ENCODE results near the gene HELB.
"Not testable (repeated sequence)": the region's sequence is repeated elsewhere in the genome, so short reads cannot be mapped to it uniquely, and the experiment has no call there.

The HELB gene

DNA sequence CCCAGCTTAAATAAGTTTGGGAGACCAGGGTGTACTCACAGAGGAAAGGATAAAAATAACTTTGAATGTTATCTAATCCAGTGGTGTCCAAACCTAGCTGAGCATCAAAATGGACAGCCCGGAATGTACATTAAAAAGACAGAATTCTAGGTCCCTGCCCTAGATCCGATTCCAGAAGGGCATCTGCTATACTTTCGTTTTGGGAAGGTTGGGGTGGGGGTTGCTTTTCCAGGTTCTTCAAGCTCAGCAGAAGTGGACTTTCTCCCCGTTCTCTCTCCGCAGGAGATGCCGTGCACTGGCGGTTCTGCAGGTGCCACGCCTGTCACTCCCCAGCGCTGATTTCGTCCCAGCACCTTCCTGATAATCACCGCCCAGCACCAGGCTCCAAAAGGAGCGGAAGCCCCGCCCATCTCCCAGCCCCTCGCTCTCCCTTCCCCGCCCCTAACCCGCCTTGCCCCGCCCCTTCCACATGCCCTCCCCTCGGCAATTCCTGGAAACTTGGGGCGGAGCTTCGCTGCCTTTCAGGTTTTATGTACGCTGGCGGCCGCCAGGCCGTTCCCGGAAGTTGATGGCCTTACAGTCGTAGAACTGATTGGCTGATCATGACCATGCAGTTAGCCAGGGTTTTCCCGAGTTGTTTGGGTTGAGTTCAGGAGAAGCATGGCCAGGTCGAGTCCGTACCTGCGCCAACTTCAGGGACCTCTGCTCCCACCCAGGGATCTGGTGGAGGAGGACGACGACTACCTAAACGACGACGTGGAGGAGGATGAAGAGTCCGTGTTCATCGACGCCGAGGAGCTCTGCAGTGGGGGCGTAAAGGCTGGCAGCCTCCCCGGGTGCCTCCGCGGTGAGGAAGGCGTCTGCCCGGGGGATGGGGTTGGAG lies at the start of gene HELB:
HELB (plus strand) TSS at position 550 of the 883 bp plus-strand sequence; CDS start at position 661, 111 bp downstream.
- peak; percentile 96 for DNase-seq

DNA sequence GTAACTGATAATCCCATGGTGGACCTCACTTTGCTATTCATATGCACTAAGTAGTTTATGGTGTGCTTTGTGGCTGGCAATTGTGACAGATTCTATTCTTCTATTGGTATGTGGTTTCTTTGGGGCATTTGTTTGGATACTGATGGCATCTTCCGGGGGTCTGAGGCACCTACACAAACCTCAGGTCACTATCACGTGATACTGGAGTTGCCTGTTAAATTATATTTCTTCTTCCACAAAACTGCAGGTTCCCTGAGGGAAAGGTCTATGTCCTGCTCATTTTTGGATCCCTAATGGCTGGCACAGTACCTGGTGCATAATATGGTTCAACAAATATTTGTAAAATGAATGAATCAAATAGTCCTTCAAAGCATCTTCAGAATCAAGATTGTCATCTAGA lies 49.5 kb upstream of the HELB start:
- DNase-seq, result no peak

DNA sequence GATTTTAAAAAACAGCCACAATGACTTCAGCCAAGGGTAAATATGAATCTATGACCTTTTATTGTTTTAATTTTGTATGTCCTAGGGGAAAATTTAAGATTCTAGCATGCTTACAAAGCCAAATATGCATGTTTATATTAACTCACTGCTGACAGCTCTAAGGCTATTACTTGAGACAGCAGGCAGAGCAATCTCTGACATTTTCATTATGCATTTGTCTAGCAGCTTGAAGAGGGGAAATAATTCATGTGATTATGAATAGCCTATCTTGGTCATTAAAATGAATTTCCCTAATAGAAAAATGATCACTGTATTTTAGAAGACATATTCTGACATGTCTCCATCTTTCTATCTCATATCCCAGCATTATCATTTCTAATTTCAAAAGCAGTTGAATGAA lies 46.6 kb upstream of the HELB start:
- DNase-seq, result no peak

DNA sequence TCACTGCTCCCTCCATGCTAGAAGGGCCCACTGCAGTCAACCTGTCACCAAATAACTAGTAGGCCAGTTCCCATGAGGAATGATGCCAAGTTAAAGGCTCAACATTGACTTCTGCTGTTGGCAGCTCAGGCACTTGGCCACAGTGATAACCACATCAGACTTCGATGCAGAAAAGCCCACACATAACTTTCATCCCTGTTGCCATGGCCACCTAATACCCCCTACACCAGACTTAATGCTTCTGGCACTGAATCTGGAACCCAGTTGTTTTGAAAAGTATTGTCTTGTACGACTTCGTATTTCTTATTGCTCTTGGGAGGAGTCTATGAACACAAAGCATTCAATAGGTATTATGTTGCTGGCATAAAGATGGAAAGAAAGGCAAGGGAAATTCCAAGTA lies 44.3 kb upstream of the HELB start:
- no peak for DNase-seq

DNA sequence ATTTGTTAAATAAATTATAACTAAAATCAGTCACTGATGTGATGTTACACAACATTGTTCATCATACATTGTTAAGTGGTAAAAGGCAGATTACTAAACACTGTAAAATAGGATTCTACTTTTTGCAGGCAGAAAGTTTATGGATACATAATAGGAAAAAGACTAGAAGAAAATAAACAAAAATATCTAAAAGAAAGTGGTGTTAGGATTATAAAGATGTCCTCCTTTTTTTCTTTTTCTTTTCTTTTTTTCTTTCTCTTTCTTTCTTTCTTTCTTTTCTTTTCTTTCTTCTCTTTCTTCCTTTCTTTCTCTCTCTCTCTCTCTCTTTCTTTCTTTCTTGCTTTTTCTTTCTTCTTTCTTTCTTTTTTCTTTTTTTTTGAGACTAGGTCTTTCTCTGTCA lies 39.6 kb upstream of the HELB start:
- DNase-seq, result no peak

DNA sequence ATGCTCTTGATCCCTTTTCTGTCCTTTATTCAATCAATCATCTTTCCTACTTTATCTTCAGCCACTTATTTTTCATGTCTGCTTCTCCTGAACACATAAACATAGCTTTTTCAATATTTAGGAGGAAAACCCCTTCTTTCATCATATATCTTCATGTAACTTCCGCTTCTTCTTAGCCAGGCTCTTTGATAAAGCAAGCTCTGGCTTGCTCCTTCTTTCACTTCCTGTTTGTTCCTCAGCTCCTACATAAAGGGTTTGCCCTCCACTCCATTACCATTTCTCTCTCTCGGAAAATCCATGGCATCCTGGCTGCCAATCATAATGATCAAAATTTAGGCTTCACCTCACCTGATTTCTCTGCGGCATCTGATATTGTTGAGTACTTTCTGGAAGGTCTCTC lies 33.7 kb upstream of the HELB start:
- DNase-seq, result no peak

DNA sequence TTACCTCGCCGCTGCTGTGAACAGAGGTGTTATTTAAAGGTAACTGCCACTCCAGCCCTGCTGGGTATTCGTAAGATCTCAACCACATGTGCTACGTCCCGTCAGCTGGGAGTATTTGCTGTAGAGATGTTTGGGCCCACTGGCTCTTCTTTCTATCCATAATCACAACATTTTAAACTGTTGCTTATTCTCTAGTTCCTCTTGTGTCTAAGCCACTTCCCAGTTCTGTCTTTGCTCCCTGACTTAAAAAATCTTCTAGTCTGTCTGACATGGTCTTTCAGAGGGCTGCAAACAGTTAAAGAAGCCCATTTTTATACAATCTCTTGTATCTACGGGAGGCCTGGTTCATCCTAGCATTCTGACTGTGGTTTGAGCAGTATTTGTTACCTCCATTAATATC lies 33.2 kb upstream of the HELB start:
- DNase-seq, result no peak

DNA sequence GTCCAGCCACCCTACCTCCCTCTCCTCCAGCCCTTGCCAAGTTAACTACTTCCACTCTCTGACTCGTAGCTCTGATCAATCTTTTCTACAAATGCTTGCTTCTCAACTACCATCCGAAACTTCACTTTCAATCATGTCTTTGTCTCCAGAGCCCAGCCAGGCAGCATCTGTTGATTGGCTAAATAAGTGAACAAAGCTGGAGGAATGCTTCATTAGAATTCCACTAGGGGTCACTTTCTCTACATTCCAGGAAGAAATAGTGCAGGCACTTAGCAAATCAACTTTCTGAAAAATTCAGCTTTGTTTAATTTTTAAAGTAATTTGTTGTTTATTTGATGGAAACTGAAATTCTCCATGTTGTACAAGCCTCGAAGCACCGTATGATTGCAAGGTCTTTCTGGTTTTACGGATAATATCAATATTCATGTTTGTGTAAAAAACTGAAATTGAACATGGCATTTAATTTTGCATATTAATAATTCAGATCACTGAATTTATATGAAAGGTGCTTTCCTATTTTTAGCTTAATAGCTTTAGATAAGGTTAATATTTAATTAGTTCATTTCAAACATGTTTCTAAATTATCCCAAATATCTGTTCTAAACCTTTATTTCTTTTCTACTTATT lies 32.4 kb upstream of the HELB start:
- peak; percentile 48 for DNase-seq

DNA sequence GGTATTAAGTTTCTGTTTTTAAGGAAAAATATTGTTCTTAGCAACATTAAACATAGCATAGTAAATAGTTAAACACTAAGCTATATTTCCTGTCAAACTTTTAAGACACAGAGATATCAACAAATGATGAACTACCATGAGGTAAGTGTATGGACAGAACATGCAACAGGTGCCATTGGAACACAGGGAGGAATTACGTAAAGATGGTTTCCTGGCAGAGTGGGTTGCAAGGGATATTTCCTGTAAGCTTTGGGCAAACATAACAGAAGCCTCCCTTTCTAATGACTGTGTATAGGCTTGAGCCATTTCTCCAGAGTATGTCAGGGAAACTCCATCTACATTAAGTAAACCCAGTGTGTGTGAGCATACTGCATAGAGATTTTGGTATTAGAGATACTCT lies 31.7 kb upstream of the HELB start:
- no peak for DNase-seq

DNA sequence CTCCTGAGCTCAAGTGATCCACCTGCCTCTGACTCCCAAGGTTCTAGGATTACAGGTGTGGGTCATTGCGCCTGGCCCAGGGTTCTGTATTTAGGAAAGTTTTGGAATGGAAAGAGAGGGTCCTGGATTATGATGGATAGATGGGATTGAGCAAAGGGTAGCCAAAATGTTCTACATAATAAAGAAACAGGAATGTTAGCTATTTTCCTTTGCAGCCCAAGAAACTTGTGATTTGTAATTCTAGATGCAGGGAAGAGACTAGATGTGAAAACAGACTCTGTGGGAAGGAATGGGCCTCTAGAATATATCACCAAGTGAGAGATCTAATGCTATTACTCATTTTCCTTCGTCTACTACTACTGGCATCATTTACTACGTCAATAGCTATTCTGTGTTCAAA lies 29.6 kb upstream of the HELB start:
- DNase-seq, result no peak

DNA sequence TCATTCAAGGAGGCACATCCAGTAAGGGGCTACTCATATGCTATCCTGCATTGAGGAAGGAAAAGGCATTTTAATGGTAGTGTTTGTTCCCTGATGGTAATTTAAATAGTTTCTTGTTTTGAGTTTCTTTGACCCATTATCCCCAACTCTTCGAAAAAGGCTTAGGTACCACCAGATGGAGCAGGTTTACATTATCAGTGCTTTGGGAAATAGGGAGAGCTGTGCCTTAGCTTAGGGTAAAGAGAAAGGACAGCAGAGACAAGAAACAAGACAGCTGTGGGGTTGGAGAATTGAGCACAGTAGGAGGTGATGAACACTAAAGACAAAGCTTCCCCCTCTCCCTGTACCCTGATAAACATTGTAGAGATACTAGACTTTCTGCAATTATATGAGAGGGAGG lies 29.1 kb upstream of the HELB start:
- no peak for DNase-seq

DNA sequence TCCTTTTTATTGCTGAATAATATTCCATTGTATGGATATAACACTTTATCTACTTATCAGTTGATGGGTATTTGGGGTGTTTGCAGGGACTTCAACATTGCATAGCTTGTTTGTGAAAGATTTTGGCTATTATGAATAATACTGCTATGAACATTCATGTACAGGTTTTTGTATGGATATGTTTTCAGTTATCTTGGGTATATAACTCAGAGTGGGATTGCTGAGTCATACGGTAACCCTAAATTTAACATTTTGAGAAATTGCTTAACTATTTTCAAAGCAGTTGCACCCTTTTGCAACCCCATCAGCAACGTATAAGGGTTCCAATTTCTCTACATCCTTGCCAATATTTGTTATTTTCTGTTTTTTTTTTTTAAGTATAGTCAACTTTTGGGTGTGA lies 27.3 kb upstream of the HELB start:
- DNase-seq, result no peak

DNA sequence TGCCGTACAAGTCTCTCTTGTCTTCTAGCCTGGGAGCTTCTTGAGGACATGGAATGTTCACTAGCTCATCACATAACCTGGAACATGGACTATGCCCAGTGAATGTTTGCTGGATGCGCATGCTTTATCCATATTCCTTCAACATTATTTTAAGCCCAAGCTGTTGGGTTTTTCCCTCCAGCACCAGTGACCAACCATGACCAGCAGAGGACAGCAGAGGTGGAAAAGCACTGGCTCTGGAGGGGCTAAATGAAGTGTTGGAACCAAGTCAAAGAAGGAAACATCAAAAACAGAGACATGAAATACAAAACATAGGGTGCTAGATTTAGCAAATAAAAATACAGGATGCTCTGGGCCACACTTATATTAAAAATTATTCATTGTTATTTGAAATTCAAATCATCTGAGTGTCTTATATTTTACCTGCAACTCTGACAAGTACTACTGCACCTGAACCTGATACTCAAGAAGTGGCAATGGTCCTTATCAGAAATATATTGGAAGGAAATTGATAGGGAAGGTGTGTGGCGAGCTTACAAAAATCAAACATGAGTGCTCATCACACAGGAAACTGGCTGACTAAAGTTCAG lies 23.1 kb upstream of the HELB start:
- DNase-seq, result no peak

DNA sequence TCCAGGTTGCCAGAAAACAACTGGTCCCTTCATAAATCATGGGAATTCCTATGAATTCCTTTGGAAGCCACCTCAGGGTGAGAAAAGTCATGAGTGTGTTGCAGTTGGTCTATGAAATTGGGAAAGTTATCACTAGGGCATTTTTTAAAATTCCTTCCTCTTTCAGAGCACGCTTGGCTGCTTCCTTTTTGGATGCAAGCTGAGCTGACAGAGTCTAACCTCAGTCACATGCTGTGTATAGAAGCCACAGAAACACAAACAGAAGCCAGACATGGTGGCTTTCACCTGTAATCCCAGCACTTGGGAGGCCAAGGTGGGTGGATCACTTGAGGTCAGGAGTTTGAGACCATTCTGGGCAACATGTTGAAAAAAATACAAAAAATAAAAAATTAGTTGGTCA lies 21.7 kb upstream of the HELB start:
- no peak for DNase-seq

DNA sequence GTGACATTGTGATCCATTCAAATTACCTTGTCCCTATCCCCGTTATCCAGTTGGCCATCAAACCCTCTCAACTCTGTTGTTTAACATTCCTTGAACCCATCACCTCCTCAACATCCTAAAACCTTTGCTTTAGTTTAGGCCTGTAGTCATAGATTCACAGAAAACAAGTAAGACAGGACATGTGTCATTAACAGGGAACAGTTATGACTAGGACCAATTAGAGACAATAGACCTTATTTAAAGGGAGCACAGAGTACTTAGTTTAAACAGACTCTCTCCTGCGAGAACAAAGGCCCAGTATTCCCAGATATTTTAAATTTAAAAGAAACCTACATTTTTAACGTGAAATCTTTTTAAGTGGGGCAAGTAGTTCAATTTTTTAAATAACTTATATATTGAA lies 20.0 kb upstream of the HELB start:
- no peak for DNase-seq

DNA sequence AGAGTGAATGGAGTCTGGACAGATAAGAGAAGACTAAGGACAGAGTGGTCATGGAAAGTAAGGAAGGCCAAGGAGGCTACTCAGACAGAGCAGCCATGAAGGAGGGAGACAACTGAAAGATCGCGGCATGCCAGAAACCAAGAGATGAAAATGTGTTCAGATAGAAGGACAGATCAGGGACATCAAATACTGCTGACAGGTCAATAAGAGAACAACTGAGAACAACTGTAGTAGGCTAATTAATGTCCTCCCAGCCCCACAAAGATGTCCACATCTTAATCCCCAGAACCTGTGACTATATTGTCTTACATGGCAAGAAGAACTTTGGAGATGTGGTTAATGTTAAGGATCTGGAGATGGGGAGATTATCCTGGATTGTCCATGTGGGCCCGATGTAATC lies 15.0 kb upstream of the HELB start:
- no peak for DNase-seq

DNA sequence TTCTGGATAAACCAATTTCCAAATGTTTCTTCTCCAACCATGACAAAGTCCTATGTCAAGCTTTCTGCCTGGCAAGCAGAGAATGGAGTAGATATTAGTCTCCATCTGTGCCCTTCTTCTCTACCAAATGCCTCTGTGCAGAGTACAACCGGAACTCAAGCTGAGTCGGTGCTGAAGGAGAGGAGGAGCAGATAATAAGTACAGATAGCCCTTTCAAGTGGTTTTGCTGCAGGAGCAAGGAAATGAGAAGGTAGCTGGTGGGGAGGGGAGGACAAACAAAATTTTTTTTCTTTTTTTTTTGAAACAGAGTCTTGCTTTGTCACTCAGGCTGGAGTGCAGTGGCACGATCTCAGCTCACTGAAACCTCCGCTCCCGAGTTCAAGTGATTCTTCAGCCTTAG lies 14.2 kb upstream of the HELB start:
- no peak for DNase-seq

DNA sequence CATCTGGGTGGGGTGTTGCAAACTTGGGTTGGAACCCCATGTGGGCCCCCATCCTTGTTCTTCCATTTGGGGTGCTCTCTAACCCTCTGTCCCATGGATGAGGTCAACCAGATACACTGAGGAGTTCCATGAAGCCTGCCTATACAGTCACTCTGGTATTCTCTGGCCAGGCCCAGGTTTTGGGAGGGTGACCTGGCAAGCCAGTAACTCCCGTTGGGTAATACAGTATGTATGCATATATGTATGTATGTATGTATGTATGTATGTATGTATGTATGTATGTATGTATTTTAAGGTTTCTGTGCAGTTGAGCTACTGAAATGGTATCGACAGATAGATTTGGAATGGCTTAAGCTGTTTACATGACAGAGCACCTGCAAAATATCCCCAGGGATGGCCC lies 12.8 kb upstream of the HELB start:
- DNase-seq, result no peak

DNA sequence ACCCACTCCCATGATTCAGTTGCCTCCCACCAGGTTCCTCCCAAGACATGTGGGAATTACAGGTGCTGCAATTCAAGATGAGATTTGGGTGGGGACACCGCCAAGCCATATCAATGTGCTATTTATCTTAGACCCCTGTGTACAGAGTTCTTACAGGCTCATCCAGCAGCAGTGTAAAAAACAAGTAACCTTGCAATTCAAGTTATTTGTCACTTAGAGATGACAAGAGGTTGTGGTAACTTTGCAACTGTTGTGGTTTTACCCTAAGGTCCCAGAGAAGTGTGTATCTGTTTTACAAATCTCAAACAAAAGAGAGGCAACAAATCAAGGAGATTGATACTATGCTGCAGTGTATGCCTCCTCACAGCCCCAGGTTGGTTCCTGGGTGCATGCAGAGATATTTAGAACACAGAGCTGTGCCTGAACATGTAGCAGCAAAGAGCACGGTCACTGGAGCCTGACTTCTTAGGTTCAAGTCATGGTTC lies 11.5 kb upstream of the HELB start:
- no peak for DNase-seq

DNA sequence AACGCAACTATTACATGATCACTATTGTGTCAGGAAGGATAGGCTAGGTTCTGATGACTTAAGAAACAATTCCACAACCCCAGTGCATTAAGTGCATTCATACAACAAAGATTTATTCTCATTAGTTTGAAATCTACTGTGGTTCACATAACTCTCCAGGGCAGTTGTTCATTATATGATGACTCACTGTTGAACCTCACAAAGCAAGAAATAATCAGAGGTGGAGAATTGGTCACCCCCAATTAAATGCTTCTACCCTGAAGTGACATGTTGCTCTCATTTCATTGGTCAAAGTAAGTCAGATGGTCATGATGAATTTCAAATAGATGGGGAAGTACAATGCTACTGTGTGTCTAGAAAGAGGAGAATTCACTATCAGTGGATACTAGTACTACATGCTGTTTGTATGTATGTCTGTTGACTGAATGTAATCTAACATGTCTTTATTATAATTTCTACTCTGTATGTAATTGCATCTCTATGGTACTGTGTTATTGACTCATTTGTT lies 6.1 kb upstream of the HELB start:
- no peak for DNase-seq

DNA sequence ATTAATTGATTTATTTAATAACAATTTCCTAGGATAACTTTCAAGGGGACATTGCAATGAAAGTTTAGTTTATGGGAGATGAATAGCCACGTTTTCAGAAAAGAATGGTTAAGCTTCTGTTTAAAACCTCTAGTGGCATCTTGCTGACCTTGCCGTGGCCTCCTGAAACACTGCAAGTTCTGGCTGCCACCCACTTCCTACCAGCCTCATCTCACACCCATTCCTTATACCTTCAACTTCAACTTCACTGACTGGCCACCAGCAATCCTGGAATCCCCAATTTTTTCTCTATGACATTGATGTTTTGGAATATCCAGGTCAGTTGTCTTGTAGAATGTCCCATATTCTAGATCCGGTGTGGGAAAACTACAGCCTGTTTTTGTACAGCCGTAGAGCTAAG lies 5.2 kb upstream of the HELB start:
- DNase-seq, result no peak

DNA sequence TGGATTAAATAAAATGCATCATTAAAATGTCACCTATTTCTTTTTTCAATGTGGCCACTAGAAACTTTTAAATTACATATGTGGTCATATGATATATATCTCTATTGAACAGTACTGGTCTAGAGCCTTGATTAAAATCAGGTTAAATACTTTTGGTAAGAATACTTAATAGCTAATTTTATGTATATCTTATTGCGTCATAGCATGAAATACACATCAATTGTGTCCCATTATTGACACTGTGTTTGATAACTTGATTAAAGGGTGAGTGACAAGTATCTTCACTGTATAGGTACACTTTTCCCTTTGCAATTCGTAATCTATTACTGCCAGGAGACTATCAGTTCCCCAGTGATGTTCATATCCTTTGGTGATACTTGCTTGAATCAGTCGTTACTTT lies 4.4 kb upstream of the HELB start:
- no peak for DNase-seq

DNA sequence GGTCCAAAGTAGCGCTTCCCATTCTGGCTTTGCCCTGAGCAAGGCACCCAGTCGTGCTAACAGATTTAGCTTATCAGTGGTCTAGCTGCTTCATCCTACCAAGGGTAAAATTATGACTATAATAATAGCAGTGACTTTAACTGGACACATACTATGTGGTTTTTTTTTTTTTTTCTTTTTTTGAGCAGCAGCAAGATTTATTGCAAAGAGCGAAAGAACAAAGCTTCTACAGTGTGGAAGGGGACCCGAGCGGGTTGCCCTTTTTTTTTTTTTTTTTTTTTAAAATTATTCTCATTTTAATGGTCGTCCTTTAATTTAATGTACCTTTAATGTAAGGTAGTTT lies 505 bp downstream of the HELB start:
- DNase-seq, result no peak

DNA sequence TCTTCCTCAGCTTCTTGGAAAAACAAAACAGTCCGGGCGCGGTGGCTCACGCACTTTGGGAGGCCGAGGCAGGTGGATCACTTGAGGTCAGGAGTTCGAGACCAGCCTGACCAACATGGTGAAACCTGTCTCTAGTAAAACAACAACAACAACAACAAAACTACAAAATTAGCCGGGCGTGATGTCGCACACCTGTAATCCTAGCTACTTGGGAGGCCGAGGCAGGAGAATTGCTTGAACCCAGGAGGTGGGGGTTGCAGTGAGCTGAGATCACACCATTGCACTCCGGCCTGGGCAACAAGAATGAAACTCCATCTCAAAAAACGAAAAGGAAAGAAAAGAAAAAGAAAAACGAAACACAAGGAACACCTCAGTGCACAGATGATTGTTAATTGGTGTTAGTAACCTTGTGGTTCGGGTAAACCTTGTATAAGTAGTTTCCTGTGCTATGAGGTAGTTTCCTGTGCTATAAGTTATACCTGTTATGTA lies 1.1 kb downstream of the HELB start:
- not testable (repeated sequence) for DNase-seq

Data from NCI-H1105 treated with DMSO at 0.1 percent for 48 hours (cell line).